ENCODE data around the gene PDHX. TPM values are rescaled to one million over a fixed set of nuclear protein-coding genes. Genes with fewer than 3 reads are reported as not detected.

The PDHX gene
- total and polyA plus RNA-seq, 10 of the 15 experiments (the other 5 are each of a cell fraction or from before 2014, with no cell fraction given) = 14.5 to 41.9 (median 28.0) TPM

DNA sequence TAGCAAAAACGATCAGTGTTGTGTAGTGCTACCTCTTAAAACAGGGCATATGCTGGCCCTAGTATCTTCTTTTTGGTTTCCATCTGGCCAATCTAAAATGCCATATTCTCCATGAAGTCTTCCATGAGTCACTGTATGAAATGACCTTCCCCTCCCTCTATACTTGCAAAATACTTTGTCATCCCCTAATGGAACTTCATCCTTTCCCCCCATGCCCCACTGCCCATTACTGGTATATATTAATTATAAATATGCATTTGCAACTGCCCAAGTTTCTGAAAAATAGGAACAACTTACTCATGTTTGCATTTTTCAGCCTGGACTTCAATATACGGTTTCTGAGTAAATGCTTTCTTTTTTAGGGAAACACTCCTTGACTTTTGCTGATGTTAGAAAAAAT lies 4.7 kb upstream of the PDHX start:
- ChIA-PET SMC1A (ENCODE audit: uncharacterized antibody, unreplicated experiment) (interaction anchor here (0.7 kb wide), 1 partner anchor 69 kb away, joined by 3 read pairs; no protein-coding TSS in a partner anchor), CTCF (no interaction called here), RAD21 (ENCODE audit: unreplicated experiment) (interaction anchor here (0.9 kb wide), 1 partner anchor 15 kb away, joined by 3 read pairs; no protein-coding TSS in a partner anchor), POLR2A (interaction anchor here (0.6 kb wide), 1 partner anchor 596 kb away, joined by 6 read pairs; no protein-coding TSS in a partner anchor)
- BruUV-seq (replicated peaks) = no TSS peak
- Histone ChIP-seq H4K20me1 (ENCODE audit: control insufficient read depth, insufficient read depth) (no peaks in the 10 kb centered on the region), H3K9ac (ENCODE audit: control insufficient read depth, insufficient read depth, low read length) (no peak overlapping the region), H3K4me2 (ENCODE audit: control insufficient read depth, insufficient read depth) (no peak overlapping the region), H3K36me3 (ENCODE audit: control insufficient read depth in 2 of 2, insufficient read depth in 2 of 2, low read length in 1 of 2) (no peaks in the 10 kb centered on the region), H3K4me1 (ENCODE audit: control insufficient read depth, insufficient read depth, low read length) (peaks cover 4% of the 10 kb centered on the region; the same call in 1 of the 2 replicates), H3K27me3 (replicated peaks in 1 of 2; ENCODE audit: control insufficient read depth in 2 of 2, insufficient read depth in 2 of 2, low read length in 1 of 2) (no peaks in the 10 kb centered on the region), H3K4me3 (no peak overlapping the region), H2AFZ (ENCODE audit: control insufficient read depth, low read depth, low read length) (no peak overlapping the region), H3K27ac (ENCODE audit: control insufficient read depth, insufficient read depth) (no peak overlapping the region), H3K79me2 (ENCODE audit: control insufficient read depth, insufficient read depth, low read length) (peaks cover 17% of the 10 kb centered on the region), H3K9me3 (replicated peaks; ENCODE audit: control insufficient read depth, insufficient read depth, low read length) (no peaks in the 10 kb centered on the region; the same call in 2 of the 3 replicates)
- no peak for TF ChIP-seq NR2F1 (conservative IDR thresholded peaks at IDR 0.05)
- TF ChIP-seq JUNB (IDR thresholded peaks at IDR 0.05) = no peak
- TF ChIP-seq BRCA1 (IDR thresholded peaks at IDR 0.05; ENCODE audit: low read depth, low read length) = no peak
- TF ChIP-seq SUZ12 (IDR thresholded peaks at IDR 0.05; ENCODE audit: unreplicated experiment) = no peak
- TF ChIP-seq, protein P1, sequence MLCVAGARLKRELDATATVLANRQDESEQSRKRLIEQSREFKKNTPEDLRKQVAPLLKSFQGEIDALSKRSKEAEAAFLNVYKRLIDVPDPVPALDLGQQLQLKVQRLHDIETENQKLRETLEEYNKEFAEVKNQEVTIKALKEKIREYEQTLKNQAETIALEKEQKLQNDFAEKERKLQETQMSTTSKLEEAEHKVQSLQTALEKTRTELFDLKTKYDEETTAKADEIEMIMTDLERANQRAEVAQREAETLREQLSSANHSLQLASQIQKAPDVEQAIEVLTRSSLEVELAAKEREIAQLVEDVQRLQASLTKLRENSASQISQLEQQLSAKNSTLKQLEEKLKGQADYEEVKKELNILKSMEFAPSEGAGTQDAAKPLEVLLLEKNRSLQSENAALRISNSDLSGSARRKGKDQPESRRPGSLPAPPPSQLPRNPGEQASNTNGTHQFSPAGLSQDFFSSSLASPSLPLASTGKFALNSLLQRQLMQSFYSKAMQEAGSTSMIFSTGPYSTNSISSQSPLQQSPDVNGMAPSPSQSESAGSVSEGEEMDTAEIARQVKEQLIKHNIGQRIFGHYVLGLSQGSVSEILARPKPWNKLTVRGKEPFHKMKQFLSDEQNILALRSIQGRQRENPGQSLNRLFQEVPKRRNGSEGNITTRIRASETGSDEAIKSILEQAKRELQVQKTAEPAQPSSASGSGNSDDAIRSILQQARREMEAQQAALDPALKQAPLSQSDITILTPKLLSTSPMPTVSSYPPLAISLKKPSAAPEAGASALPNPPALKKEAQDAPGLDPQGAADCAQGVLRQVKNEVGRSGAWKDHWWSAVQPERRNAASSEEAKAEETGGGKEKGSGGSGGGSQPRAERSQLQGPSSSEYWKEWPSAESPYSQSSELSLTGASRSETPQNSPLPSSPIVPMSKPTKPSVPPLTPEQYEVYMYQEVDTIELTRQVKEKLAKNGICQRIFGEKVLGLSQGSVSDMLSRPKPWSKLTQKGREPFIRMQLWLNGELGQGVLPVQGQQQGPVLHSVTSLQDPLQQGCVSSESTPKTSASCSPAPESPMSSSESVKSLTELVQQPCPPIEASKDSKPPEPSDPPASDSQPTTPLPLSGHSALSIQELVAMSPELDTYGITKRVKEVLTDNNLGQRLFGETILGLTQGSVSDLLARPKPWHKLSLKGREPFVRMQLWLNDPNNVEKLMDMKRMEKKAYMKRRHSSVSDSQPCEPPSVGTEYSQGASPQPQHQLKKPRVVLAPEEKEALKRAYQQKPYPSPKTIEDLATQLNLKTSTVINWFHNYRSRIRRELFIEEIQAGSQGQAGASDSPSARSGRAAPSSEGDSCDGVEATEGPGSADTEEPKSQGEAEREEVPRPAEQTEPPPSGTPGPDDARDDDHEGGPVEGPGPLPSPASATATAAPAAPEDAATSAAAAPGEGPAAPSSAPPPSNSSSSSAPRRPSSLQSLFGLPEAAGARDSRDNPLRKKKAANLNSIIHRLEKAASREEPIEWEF (IDR thresholded peaks at IDR 0.05; ENCODE audit: insufficient replicate concordance, low read depth, low read length) = no peak
- no peak for TF ChIP-seq MTA2 (IDR thresholded peaks at IDR 0.05; ENCODE audit: low read depth)
- TF ChIP-seq POU2F2 (IDR thresholded peaks at IDR 0.05; ENCODE audit: borderline replicate concordance, low read depth, low read length) = no peak
- no peak for TF ChIP-seq RUNX3 (IDR thresholded peaks at IDR 0.05; ENCODE audit: low read length)
- intact Hi-C loops (cut with micrococcal nuclease; ENCODE audit: unreplicated experiment) (no loop called here), in situ Hi-C loops (cut with MboI) (no loop called here)
- FAIRE-seq (no peak), DNase-seq (ENCODE audit: low read depth, low spot score) (no peak), ATAC-seq (no peak)
- 97% methylated on average over 2 of the region's 2 CpGs for WGBS (ENCODE audit: insufficient coverage, insufficient replicate concordance, low lambda C conversion rate, missing lambda C conversion rate)

All from GM12878 (cell line).